Activated CD4-positive, alpha-beta T cell treated with anti-CD3 and anti-CD28 coated beads for 36 hours (primary cell): ENCODE data around the gene CYP21A2. TPM values are rescaled to one million over a fixed set of nuclear protein-coding genes. Genes with fewer than 3 reads are reported as not detected.

ENCODE experiments used
- ATAC-seq: fragments of 200-7000 bp; cut with Tn5 transposase; one replicate; pipeline ENCODE4 v1.10.0; 2021; ENCODE audit warnings: mild to moderate bottlenecking, moderate library complexity
- CTCF ChIA-PET: fragments of 350-600 bp; sonication (Branson Sonifier 250); formaldehyde crosslinking; loops from one replicate; lab custom pipeline; 2021; ENCODE audit warnings: antibody characterized with exemption; lab: Charles Lee
- POLR2A ChIA-PET: fragments of 350-600 bp; sonication (Branson Sonifier 250); formaldehyde crosslinking; loops from one replicate; lab custom pipeline; 2021; ENCODE audit warnings: antibody characterized with exemption, inconsistent platforms; lab: Charles Lee
- DNase-seq: peaks from one replicate; pipeline ENCODE4 v3.0.0-alpha.2; 2020
- H3K27ac Mint-ChIP-seq: one replicate; pipeline ENCODE4 v1.8.0; 2021; ENCODE audit warnings: mixed read lengths
- H3K27me3 Mint-ChIP-seq: one replicate; pipeline ENCODE4 v1.8.0; 2021; ENCODE audit warnings: mixed read lengths
- H3K36me3 Mint-ChIP-seq: one replicate; pipeline ENCODE4 v1.8.0; 2021; ENCODE audit warnings: low read depth, mixed read lengths
- H3K4me1 Mint-ChIP-seq: one replicate; pipeline ENCODE4 v1.8.0; 2021; ENCODE audit warnings: mixed read lengths
- H3K4me3 Mint-ChIP-seq: one replicate; pipeline ENCODE4 v1.8.0; 2021; ENCODE audit warnings: mild to moderate bottlenecking, moderate library complexity, mixed read lengths
- H3K9me3 Mint-ChIP-seq: one replicate; pipeline ENCODE4 v1.8.0; 2021; ENCODE audit warnings: low read depth, mixed read lengths
- intact Hi-C, 2 experiments: fragments of 100-400 bp; cut with DNase I in 1 of 2; cut with micrococcal nuclease in 1 of 2; formaldehyde crosslinking; loops; one replicate each; pipeline versions ENCODE4 v1.14.2 to v1.15.1; 2022 to 2024; cut with DNase I, micrococcal nuclease
- total RNA-seq, 2 experiments: library from RNA; stranded (reverse); gene quantifications; one replicate each; pipeline ENCODE4 v1.2.3, GENCODE V29; 2021

Gene CYP21A2
- total RNA-seq, 2 experiments from 2014 or later, result 0.47 TPM; not detected in 1

DNA sequence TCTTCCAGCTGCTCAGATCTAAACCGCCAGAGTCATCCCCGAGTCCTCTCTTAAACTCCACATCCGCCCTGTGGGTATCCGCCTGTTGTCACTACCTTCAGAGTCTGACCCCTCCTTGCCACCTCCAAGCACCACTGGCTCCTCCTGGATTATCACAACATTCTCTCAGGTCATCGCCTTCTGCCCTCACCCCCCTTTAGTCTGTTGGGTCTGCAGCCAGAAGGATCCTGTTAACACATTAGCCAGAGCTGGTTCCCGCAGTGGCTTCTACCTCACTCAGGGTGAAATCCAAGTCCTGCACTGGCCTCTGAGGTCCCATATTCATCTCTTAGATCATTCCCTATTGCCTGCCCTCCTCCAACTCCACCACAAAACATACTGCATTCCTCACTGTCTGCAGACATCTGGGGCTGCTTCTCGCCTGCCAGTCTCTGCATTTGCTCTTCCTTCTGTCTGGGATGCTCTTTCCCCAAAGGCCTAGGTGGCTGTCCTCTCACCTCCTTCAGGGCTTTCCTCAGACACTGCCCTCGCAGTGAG lies 36.8 kb downstream of the CYP21A2 start:
- ATAC-seq, result no peak
- DNase-seq, result no peak

GRCh38 chr6:32075781-32076180 lies 37.6 kb downstream of the CYP21A2 start:
- ChIA-PET POLR2A (interaction anchor here (0.6 kb wide), 1 partner anchor 121 kb away, joined by 8 read pairs; no protein-coding TSS in a partner anchor), CTCF (interaction anchor here (0.6 to 1.7 kb wide), 4 partner anchors 17 to 1595 kb away, joined by 3 to 7 read pairs (median 3); no protein-coding TSS in a partner anchor)
- intact Hi-C loops, result no loop called here
- no peaks in the 10 kb centered on the region for H3K27me3 Mint-ChIP-seq
- no peak for ATAC-seq
- no peaks in the 10 kb centered on the region for H3K9me3 Mint-ChIP-seq
- no peaks in the 10 kb centered on the region for H3K36me3 Mint-ChIP-seq
- no peak for DNase-seq
- no peaks in the 10 kb centered on the region for H3K4me1 Mint-ChIP-seq
- H3K4me3 Mint-ChIP-seq, result no peak overlapping the region
- H3K27ac Mint-ChIP-seq, result no peak overlapping the region

More for the DNA sequence above, 36.8 kb downstream of the CYP21A2 start:
- Mint-ChIP-seq H3K27me3 (no peaks in the 10 kb centered on the region), H3K4me1 (no peaks in the 10 kb centered on the region), H3K4me3 (no peak overlapping the region), H3K27ac (no peak overlapping the region), H3K9me3 (no peaks in the 10 kb centered on the region), H3K36me3 (no peaks in the 10 kb centered on the region)
- intact Hi-C loops, result no loop called here
- ChIA-PET CTCF (no interaction called here), POLR2A (no interaction called here)

- POLR2A ChIA-PET, result interaction anchor here (0.6 kb wide), 1 partner anchor 121 kb away, joined by 8 read pairs; no protein-coding TSS in a partner anchor
- H3K36me3 Mint-ChIP-seq, result no peaks in the 10 kb centered on the region
- CTCF ChIA-PET, result interaction anchor here (0.6 to 1.7 kb wide), 2 partner anchors 17 to 213 kb away, joined by 3 to 7 read pairs; no protein-coding TSS in a partner anchor
- H3K27me3 Mint-ChIP-seq, result no peaks in the 10 kb centered on the region
- H3K4me3 Mint-ChIP-seq, result no peak overlapping the region
- intact Hi-C loops, result no loop called here
- no peak overlapping the region for H3K27ac Mint-ChIP-seq
- DNase-seq (no peak), ATAC-seq (no peak)
- no peaks in the 10 kb centered on the region for H3K4me1 Mint-ChIP-seq
- no peaks in the 10 kb centered on the region for H3K9me3 Mint-ChIP-seq
These were observed 38.1 kb downstream of the CYP21A2 start for GRCh38 chr6:32076321-32076809.

DNA sequence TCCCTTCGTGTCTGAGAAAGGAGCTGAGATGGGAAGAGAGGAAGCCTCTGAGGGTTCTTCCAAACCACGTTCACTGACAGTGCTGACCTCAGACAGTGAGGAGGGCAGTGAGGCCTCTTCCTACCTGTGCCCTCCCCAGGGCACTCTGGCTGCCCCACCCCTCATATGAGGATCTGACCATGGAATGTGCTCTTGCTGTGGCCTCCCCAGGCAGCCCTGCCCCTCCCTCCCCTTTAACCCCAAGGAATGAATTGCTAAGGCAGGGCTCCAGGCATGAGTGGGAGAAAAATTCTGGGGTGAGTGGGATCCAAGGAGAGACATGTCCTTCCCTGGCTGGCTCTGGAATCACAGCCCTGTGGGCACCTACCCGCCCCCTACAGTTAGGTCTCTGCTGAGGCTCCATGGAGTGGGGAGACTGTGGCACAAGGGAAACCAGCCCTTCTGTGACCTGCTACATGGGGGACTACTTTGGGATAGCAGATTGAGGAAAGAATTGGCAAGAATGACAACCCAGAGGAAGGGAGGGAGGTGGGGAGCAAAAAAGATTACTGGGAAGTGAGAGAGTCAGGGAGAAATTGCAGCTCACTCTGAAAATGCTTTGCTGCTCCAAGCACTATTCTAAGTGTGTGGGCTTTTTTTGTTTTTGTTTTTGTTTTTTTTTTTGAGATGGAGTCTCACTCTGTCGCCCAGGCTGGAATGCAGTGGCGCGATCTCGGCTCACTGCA lies 41.5 kb downstream of the CYP21A2 start:
- Mint-ChIP-seq H3K9me3 (no peaks in the 10 kb centered on the region), H3K4me3 (no peak overlapping the region), H3K27me3 (peaks cover 6% of the 10 kb centered on the region), H3K4me1 (no peaks in the 10 kb centered on the region), H3K27ac (no peak overlapping the region), H3K36me3 (no peaks in the 10 kb centered on the region)
- DNase-seq, result no peak
- ATAC-seq, result no peak
- ChIA-PET CTCF (no interaction called here), POLR2A (no interaction called here)
- intact Hi-C loops, result no loop called here

- ATAC-seq (no peak), DNase-seq (no peak)
- intact Hi-C loops, result no loop called here
- ChIA-PET POLR2A (no interaction called here), CTCF (interaction anchor here (0.5 kb wide), 1 partner anchor 33 kb away, joined by 3 read pairs; no protein-coding TSS in a partner anchor)
- no peaks in the 10 kb centered on the region for H3K9me3 Mint-ChIP-seq
- H3K4me1 Mint-ChIP-seq, result peaks cover 2% of the 10 kb centered on the region
- H3K27ac Mint-ChIP-seq, result no peak overlapping the region
- no peak overlapping the region for H3K4me3 Mint-ChIP-seq
- H3K27me3 Mint-ChIP-seq, result peaks cover 18% of the 10 kb centered on the region
- no peaks in the 10 kb centered on the region for H3K36me3 Mint-ChIP-seq
These were observed 43.2 kb downstream of the CYP21A2 start for GRCh38 chr6:32081168-32081990.

DNA sequence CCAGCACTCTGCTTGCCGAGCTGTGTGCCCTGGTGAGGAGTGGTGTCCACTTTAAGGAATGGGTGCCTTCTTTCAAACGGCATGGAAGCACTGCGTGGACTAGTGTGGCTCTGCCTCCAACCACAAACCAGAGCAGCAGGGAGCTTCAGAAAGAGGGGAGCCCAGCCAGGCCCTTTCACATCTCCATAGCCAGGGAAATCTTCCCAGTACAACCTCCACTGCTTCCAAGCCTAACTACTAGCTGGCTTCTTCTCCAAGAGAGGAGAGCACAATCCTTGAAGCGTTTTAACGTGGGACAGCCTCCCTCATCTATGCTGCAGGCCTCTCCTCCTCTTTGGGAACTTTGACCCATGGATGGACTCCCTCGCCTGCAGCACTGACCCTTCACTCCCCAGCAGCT lies 44.3 kb downstream of the CYP21A2 start:
- intact Hi-C loops, result no loop called here
- H3K27me3 Mint-ChIP-seq, result peaks cover 21% of the 10 kb centered on the region
- no peaks in the 10 kb centered on the region for H3K36me3 Mint-ChIP-seq
- ChIA-PET CTCF (no interaction called here), POLR2A (no interaction called here)
- DNase-seq (no peak), ATAC-seq (no peak)
- H3K4me3 Mint-ChIP-seq, result no peak overlapping the region
- no peaks in the 10 kb centered on the region for H3K9me3 Mint-ChIP-seq
- H3K4me1 Mint-ChIP-seq, result peaks cover 9% of the 10 kb centered on the region
- H3K27ac Mint-ChIP-seq, result no peak overlapping the region

GRCh38 chr6:32082935-32083334 lies 44.7 kb downstream of the CYP21A2 start:
- DNase-seq (no peak), ATAC-seq (no peak)
- Mint-ChIP-seq H3K4me1 (peaks cover 9% of the 10 kb centered on the region), H3K9me3 (no peaks in the 10 kb centered on the region), H3K36me3 (no peaks in the 10 kb centered on the region), H3K27ac (no peak overlapping the region), H3K4me3 (no peak overlapping the region), H3K27me3 (peaks cover 21% of the 10 kb centered on the region)
- CTCF ChIA-PET, result no interaction called here
- POLR2A ChIA-PET, result no interaction called here
- intact Hi-C loops, result no loop called here

DNA sequence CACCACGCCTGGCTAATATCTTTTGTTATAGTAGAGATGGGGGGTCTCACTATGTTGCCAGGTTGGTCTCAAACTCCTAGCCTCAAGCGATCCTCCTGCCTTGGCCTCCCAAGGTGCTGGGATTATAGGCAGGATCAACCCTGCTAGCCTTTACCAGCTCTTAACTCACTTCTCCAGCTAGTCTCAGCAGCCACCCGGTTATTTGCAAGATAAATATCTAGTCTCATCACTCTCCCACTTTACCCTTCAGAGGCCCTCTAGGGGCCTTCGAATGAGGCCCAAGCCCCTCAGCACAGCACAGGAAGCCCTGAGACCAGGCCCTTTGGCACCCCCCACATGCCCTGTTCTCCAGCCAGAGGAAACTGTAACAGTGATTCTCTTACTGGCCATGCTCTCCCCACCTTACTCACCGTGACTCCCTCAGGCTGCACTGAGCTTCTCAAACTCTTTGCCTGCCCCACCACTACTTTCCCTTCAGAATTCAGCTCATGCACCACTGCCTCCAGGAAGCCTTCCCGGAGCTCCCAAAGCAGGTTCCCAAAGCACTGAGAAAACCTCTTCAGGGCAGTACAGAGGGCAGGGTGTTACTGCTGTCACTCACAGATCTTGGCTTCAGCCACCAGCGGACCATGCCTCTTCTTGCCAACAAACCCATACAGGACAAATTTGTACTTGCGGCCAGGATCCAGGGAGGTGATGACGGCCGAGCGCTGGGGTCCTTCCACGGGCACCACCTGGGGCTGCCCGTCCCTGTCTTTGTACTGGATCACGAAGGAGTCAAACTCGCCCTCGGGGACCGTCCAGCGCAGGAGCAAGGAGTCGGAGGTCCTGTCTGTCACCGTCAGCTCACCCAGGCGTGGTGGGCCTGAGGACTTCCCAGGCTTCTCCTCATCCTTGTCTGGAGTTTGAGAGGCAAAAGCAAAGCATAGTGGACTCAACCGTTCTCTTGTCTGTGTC lies 45.9 kb downstream of the CYP21A2 start:
- no peak for DNase-seq
- Mint-ChIP-seq H3K27ac (no peak overlapping the region), H3K27me3 (peaks cover 23% of the 10 kb centered on the region), H3K9me3 (no peaks in the 10 kb centered on the region), H3K4me1 (peaks cover 9% of the 10 kb centered on the region), H3K36me3 (no peaks in the 10 kb centered on the region), H3K4me3 (no peak overlapping the region)
- no peak for ATAC-seq
- ChIA-PET POLR2A (interaction anchor here (0.6 to 0.7 kb wide), 2 partner anchors 39 to 107 kb away, joined by 4 read pairs; no protein-coding TSS in a partner anchor), CTCF (interaction anchor here (0.7 kb wide), 1 partner anchor 743 kb away, joined by 3 read pairs; no protein-coding TSS in a partner anchor)
- intact Hi-C loops, result no loop called here

- DNase-seq, result no peak
- POLR2A ChIA-PET, result no interaction called here
- CTCF ChIA-PET, result interaction anchor here (0.7 kb wide), 1 partner anchor 742 kb away, joined by 3 read pairs; no protein-coding TSS in a partner anchor
- no peak overlapping the region for H3K4me3 Mint-ChIP-seq
- peaks cover 26% of the 10 kb centered on the region for H3K27me3 Mint-ChIP-seq
- H3K27ac Mint-ChIP-seq, result no peak overlapping the region
- no peak for ATAC-seq
- H3K36me3 Mint-ChIP-seq, result no peaks in the 10 kb centered on the region
- no peaks in the 10 kb centered on the region for H3K9me3 Mint-ChIP-seq
- intact Hi-C loops, result loop anchor here in 1 of 2 experiments (5.0 kb wide), 1 partner anchor 158 kb away; no protein-coding TSS in a partner anchor
- peaks cover 9% of the 10 kb centered on the region for H3K4me1 Mint-ChIP-seq
These were observed 46.6 kb downstream of the CYP21A2 start for GRCh38 chr6:32084780-32085179.

DNA sequence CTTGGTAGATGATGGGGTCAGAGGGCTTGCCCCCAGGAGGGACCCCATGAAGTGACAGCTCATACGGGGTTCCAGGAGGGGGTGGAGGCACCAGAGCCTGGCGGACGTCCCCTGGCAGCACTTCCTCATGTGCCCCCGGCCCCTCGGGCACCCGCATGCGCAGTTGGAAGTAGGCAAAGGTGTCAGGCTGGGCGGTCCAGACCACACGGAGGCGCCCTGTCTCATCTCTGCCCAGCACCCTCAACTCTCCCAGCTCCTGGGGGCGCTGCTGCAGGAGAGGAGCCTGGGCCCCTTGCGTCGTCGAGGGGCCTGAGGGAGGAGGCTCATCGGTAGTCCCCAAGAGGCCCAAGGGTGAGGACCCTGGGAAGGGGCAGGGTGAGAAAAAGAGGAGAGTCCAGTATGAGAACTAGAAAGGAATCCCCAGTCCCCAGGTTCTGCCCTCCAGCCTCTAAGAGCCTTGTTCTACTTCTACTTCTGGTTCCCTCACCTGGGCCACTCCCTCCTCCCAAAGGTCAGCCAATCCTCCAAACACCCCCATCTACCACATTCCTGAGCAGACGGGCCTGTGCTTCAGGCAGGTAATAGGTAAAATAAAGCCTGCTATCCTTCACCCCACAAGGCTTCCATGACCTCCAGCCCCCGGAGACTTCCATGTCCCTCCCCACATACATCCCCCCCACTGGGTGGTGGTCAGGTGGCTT lies 47.7 kb downstream of the CYP21A2 start:
- Mint-ChIP-seq H3K27me3 (peaks cover 26% of the 10 kb centered on the region), H3K4me1 (peaks cover 9% of the 10 kb centered on the region), H3K36me3 (no peaks in the 10 kb centered on the region), H3K27ac (no peak overlapping the region), H3K4me3 (no peak overlapping the region), H3K9me3 (no peaks in the 10 kb centered on the region)
- ChIA-PET POLR2A (no interaction called here), CTCF (no interaction called here)
- DNase-seq (no peak), ATAC-seq (no peak)
- intact Hi-C loops, result loop anchor here in 1 of 2 experiments (5.0 kb wide), 1 partner anchor 156 kb away; no protein-coding TSS in a partner anchor
